Measurements from ENCODE around the gene DPYSL5.

DNA sequence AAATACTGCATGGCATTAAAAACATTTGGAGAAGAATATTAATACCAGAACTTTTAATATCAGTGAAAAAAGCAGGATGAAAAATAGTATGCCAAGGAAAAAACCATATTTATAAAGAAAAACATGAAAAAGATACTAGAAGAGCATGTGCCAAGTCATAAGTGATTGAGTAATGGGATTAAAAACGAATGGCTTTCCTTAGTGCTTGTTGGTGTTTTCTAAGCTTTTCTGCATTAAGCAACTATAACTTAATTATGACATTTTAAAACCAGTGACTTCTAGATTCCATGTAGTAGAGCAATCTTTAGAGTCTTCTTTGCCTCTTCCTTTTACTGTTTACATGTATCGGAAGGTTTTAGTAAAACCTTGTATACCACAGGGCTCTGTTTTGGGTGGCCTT lies 129.1 kb downstream of the DPYSL5 start:
- no peak for TF ChIP-seq POLR2A (IDR thresholded peaks at IDR 0.05; ENCODE audit: low read depth)
- no peak for TF ChIP-seq POLR2AphosphoS5 (IDR thresholded peaks at IDR 0.05)
- TF ChIP-seq, protein P1, sequence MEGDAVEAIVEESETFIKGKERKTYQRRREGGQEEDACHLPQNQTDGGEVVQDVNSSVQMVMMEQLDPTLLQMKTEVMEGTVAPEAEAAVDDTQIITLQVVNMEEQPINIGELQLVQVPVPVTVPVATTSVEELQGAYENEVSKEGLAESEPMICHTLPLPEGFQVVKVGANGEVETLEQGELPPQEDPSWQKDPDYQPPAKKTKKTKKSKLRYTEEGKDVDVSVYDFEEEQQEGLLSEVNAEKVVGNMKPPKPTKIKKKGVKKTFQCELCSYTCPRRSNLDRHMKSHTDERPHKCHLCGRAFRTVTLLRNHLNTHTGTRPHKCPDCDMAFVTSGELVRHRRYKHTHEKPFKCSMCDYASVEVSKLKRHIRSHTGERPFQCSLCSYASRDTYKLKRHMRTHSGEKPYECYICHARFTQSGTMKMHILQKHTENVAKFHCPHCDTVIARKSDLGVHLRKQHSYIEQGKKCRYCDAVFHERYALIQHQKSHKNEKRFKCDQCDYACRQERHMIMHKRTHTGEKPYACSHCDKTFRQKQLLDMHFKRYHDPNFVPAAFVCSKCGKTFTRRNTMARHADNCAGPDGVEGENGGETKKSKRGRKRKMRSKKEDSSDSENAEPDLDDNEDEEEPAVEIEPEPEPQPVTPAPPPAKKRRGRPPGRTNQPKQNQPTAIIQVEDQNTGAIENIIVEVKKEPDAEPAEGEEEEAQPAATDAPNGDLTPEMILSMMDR (IDR thresholded peaks at IDR 0.05), result no peak
